ENCODE data around the gene MPDZ. TPM values are rescaled to one million over a fixed set of nuclear protein-coding genes. Genes with fewer than 3 reads are reported as not detected.

MPDZ gene
- total RNA-seq, 4 donors from 2014 or later = 5.4 to 11.4 (median 10.2) TPM

- WGBS, 2 donors = 45 to 63% methylated on average over 4 of the region's 4 CpGs
- intact Hi-C loops (cut with DNase I; ENCODE audit: low total_unique reads) = no loop called here
- DNase-seq (ENCODE audit: low spot score in 2 of 2) = no peak
- TF ChIP-seq, protein P1, sequence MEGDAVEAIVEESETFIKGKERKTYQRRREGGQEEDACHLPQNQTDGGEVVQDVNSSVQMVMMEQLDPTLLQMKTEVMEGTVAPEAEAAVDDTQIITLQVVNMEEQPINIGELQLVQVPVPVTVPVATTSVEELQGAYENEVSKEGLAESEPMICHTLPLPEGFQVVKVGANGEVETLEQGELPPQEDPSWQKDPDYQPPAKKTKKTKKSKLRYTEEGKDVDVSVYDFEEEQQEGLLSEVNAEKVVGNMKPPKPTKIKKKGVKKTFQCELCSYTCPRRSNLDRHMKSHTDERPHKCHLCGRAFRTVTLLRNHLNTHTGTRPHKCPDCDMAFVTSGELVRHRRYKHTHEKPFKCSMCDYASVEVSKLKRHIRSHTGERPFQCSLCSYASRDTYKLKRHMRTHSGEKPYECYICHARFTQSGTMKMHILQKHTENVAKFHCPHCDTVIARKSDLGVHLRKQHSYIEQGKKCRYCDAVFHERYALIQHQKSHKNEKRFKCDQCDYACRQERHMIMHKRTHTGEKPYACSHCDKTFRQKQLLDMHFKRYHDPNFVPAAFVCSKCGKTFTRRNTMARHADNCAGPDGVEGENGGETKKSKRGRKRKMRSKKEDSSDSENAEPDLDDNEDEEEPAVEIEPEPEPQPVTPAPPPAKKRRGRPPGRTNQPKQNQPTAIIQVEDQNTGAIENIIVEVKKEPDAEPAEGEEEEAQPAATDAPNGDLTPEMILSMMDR (IDR thresholded peaks at IDR 0.05) = no peak
- no peak for TF ChIP-seq POLR2A (IDR thresholded peaks at IDR 0.05)
- H3K4me3 ChIP-seq (ENCODE audit: low read depth, poor library complexity, severe bottlenecking) = no peak overlapping the region
Measured at GRCh38 chr9:13252852-13253251, 26.6 kb downstream of the MPDZ start.

DNA sequence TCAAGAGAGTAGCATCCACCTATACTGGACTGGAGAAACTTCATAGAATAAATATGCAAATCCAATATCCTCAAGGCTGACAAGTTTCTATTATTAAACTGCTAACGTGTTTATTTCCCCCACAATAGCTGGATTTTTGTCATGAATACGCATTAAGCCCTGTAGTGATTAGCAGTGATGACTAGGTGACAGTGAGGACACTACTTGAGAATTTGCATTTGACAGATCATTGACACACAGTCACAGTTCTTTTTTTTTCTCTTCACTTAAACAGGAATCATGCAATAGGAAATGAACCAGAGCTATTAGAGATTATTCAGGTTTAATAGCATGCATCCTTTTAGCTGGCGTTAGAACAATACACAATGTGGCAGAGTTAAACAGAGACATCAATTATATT lies 35.3 kb downstream of the MPDZ start:
- WGBS, 2 donors = 82 to 88% methylated on average over 3 of the region's 3 CpGs
- intact Hi-C loops (cut with DNase I; ENCODE audit: low total_unique reads) = no loop called here
- DNase-seq (ENCODE audit: low spot score in 2 of 2) = no peak
- TF ChIP-seq, protein P1 (IDR thresholded peaks at IDR 0.05) = no peak
- no peak for TF ChIP-seq POLR2A (IDR thresholded peaks at IDR 0.05)
- H3K4me3 ChIP-seq (ENCODE audit: low read depth, poor library complexity, severe bottlenecking) = no peak overlapping the region

GRCh38 chr9:13241283-13241682 lies 38.2 kb downstream of the MPDZ start:
- TF ChIP-seq, protein P1 (IDR thresholded peaks at IDR 0.05) = no peak
- TF ChIP-seq POLR2A (IDR thresholded peaks at IDR 0.05) = no peak
- no peak overlapping the region for H3K4me3 ChIP-seq (ENCODE audit: low read depth, poor library complexity, severe bottlenecking)
- DNase-seq (ENCODE audit: low spot score in 2 of 2) = no peak
- 93 to 94% methylated on average over 2 of the region's 2 CpGs for WGBS, 2 donors
- intact Hi-C loops (cut with DNase I; ENCODE audit: low total_unique reads) = no loop called here

GRCh38 chr9:13239660-13240059 lies 39.8 kb downstream of the MPDZ start:
- TF ChIP-seq POLR2A (IDR thresholded peaks at IDR 0.05) = no peak
- TF ChIP-seq, protein P1 (IDR thresholded peaks at IDR 0.05) = no peak
- intact Hi-C loops (cut with DNase I; ENCODE audit: low total_unique reads) = no loop called here
- H3K4me3 ChIP-seq (ENCODE audit: low read depth, poor library complexity, severe bottlenecking) = no peak overlapping the region
- DNase-seq (ENCODE audit: low spot score in 2 of 2) = no peak

DNA sequence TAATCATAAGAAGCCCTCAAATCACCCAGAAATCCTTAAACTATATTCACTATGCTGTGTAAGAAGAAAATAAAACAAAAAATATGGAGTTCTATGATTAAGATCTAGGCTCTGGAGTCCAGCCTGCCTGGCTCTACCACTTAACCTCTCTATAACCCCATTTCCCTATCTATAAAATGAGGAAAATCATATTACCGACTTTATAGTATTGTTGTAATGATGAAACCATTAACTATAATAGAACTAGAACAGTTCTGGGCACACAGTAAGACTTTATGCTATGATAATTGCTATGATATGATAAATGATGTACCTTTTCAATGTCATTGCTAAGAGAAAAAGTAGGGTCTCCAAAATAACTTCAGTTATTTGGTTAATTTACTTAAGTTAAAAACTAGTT lies 40.3 kb downstream of the MPDZ start:
- WGBS, 2 donors = 80 to 95% methylated on average over 1 of the region's 1 CpG
- DNase-seq (ENCODE audit: low spot score in 2 of 2) = no peak
- H3K4me3 ChIP-seq (ENCODE audit: low read depth, poor library complexity, severe bottlenecking) = no peak overlapping the region
- TF ChIP-seq POLR2A (IDR thresholded peaks at IDR 0.05) = no peak
- TF ChIP-seq, protein P1 (IDR thresholded peaks at IDR 0.05) = no peak
- intact Hi-C loops (cut with DNase I; ENCODE audit: low total_unique reads) = no loop called here

DNA sequence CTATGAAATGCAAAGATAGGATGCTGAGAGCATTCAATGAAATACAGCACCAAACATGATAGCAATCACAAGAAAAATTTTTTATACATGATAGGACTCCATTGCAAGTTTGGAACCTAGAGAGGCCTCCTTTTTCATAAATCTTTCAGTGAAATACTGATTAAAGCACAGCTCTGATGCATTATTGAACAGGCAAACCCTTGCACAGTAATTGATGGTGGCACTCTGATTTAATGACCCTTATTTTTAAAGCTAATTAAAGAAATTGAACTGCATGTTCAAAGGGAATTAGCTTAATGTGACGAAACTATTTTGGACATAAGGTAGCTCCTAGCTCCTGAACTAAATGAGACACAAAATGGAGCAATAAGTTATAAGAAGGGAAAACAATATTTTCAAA lies 44.6 kb downstream of the MPDZ start:
- WGBS, 2 donors = 90 to 98% methylated on average over 1 of the region's 1 CpG

More for the DNA sequence above, 44.6 kb downstream of the MPDZ start:
- no peak overlapping the region for H3K4me3 ChIP-seq (ENCODE audit: low read depth, poor library complexity, severe bottlenecking)
- DNase-seq (ENCODE audit: low spot score in 2 of 2) = no peak
- intact Hi-C loops (cut with DNase I; ENCODE audit: low total_unique reads) = no loop called here
- TF ChIP-seq, protein P1 (IDR thresholded peaks at IDR 0.05) = no peak
- TF ChIP-seq POLR2A (IDR thresholded peaks at IDR 0.05) = no peak
